ENCODE data around the gene CD209. TPM values are rescaled to one million over a fixed set of nuclear protein-coding genes. Genes with fewer than 3 reads are reported as not detected.

The CD209 gene
- polyA plus RNA-seq, 1 experiment = not detected

- POLR2A ChIA-PET = no interaction called here
These were observed 37.3 kb downstream of the CD209 start for GRCh38 chr19:7709932-7710460.

GRCh38 chr19:7706955-7707456 is 40.3 kb downstream of the CD209 start:
- no peak overlapping the region for H3K4me3 ChIP-seq (ENCODE audit: low read depth, low read length)
- no peaks in the 10 kb centered on the region for H3K9me3 ChIP-seq (ENCODE audit: control insufficient read depth, insufficient read depth, low read length)
- no peak overlapping the region for H3K27ac ChIP-seq (ENCODE audit: low read depth, low read length)
- CTCF ChIA-PET = no interaction called here
- H3K27me3 ChIP-seq (ENCODE audit: control insufficient read depth, insufficient read depth, low read length) = peaks cover 7% of the 10 kb centered on the region
- no peak for TF ChIP-seq CTCF (IDR thresholded peaks at IDR 0.05; ENCODE audit: low read depth, low read length)
- no peak for DNase-seq (ENCODE audit: low read depth, low spot score)
- POLR2A ChIA-PET = no interaction called here

More at GRCh38 chr19:7709932-7710460, 37.3 kb downstream of the CD209 start:
- CTCF ChIA-PET = no interaction called here
- no peak overlapping the region for H3K4me3 ChIP-seq (ENCODE audit: low read depth, low read length)
- H3K9me3 ChIP-seq (ENCODE audit: control insufficient read depth, insufficient read depth, low read length) = no peaks in the 10 kb centered on the region
- H3K27me3 ChIP-seq (ENCODE audit: control insufficient read depth, insufficient read depth, low read length) = peaks cover 7% of the 10 kb centered on the region
- DNase-seq (ENCODE audit: low read depth, low spot score) = no peak
- no peak for TF ChIP-seq CTCF (IDR thresholded peaks at IDR 0.05; ENCODE audit: low read depth, low read length)
- no peak overlapping the region for H3K27ac ChIP-seq (ENCODE audit: low read depth, low read length)

GRCh38 chr19:7706188-7706954 is 41.0 kb downstream of the CD209 start:
- ChIA-PET POLR2A (no interaction called here), CTCF (no interaction called here)
- TF ChIP-seq CTCF (IDR thresholded peaks at IDR 0.05; ENCODE audit: low read depth, low read length) = no peak
- DNase-seq (ENCODE audit: low read depth, low spot score) = no peak
- Histone ChIP-seq H3K4me3 (ENCODE audit: low read depth, low read length) (no peak overlapping the region), H3K27me3 (ENCODE audit: control insufficient read depth, insufficient read depth, low read length) (peaks cover 7% of the 10 kb centered on the region), H3K9me3 (ENCODE audit: control insufficient read depth, insufficient read depth, low read length) (no peaks in the 10 kb centered on the region), H3K27ac (ENCODE audit: low read depth, low read length) (no peak overlapping the region)

- CTCF ChIA-PET = no interaction called here
- Histone ChIP-seq H3K4me3 (ENCODE audit: low read depth, low read length) (no peak overlapping the region), H3K27me3 (ENCODE audit: control insufficient read depth, insufficient read depth, low read length) (peaks cover 7% of the 10 kb centered on the region), H3K27ac (ENCODE audit: low read depth, low read length) (no peak overlapping the region), H3K9me3 (ENCODE audit: control insufficient read depth, insufficient read depth, low read length) (no peaks in the 10 kb centered on the region)
- no peak for TF ChIP-seq CTCF (IDR thresholded peaks at IDR 0.05; ENCODE audit: low read depth, low read length)
- POLR2A ChIA-PET = no interaction called here
- DNase-seq (ENCODE audit: low read depth, low spot score) = no peak
These were observed 41.7 kb downstream of the CD209 start for GRCh38 chr19:7705387-7706187.

All from AG04450 (cell line).